Measurements from ENCODE around the gene CD160.
A peak's percentile ranks its signal among the peaks of the same experiment; 100 is the strongest.

Gene CD160

DNA sequence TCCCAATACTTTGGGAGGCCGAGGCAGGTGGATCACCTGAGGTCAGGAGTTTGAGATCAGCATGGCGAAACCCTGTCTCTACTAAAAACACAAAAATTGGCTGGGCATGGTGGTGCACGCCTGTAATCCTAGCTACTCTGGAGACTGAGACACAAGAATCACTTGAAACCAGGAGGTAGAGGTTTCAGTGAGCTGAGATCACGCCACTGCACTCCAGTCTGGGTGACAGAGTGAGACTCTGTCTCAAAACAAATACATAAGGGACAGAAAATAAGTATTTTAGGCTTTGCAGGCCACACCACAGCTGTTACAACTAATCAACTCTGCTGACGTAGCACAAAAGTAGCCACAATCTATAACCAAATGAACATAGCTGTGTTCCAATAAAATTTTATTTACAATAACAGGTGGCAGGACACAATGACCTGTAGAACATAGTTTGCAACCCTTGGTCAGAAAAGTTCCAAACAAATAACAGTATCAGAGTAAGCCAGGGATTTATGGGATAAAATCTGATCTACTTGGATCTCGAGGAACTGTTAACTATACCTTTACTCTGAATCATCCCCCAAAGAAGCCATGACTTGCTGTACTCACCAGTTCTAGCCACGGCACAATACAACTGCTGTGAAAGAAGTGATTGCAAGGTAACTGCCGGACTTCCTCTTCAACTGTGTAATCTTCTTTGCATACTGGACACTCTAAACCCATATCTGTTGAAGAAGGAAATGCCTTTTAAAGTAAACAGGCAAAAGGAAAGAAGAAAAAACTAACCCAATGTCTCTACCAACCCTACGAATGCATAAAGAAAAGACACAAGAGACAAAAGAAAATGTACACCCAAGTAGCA, 28.3 kb downstream of the CD160 start:
- H3K4me3 ChIP-seq (ENCODE audit: low read depth, low read length) = no peak overlapping the region
- in situ Hi-C loops (cut with HindIII; ENCODE audit: low sequenced_read_pairs) = no loop called here
- TF ChIP-seq CTCF (IDR thresholded peaks at IDR 0.05; ENCODE audit: low read depth, low read length, missing control alignments) = no peak
- no peak for DNase-seq (ENCODE audit: low read depth)

DNA sequence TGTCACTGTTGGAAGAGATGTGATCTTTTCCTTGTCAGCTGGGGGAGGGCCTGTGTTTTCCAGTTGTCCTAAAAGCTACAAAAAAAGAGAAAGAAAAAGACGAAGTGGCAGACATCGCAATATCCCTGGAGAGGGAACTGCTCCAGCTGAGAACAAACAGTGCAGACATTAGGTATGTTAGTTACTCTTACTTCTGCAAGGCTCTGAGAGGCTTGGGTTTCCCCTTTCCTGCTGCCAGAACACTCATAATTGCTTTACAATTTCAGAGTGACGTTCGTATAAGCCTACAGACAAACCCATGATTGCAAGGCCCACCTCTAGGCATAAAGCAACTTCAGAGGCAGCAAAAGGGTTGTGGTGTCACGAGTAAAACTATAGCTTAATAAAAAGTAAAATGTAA, 31.1 kb downstream of the CD160 start:
- no peak overlapping the region for H3K4me3 ChIP-seq (ENCODE audit: low read depth, low read length)
- DNase-seq (ENCODE audit: low read depth) = no peak
- in situ Hi-C loops (cut with HindIII; ENCODE audit: low sequenced_read_pairs) = no loop called here
- no peak for TF ChIP-seq CTCF (IDR thresholded peaks at IDR 0.05; ENCODE audit: low read depth, low read length, missing control alignments)

DNA sequence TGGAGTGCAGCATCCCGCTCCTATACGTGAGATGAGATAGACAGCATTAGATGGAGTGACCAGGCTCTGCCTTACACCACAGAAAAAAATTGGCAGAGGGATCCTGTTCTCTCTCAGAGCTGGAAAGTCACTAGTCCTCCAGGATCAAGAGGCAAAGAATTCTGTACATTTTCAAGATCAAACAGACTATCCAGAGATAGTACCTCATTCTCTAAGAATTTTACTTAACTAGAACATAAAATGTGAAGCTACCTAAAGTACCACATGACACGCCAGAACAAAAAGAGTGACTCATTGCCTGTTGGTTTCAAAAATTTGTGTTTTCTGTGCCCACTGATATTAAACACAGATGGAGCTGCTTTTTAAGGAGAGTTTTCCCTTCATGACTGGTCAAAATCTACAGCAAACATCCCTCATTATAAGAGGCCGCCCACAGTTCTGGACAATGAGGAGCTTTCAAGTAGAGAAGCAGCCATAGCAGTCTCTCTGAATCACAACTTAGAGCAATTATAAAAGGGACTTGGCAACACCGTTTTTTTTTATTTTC, 32.3 kb downstream of the CD160 start:
- peak; percentile 92 for DNase-seq (ENCODE audit: low read depth)
- no peak overlapping the region for H3K4me3 ChIP-seq (ENCODE audit: low read depth, low read length)
- in situ Hi-C loops (cut with HindIII; ENCODE audit: low sequenced_read_pairs) = no loop called here

DNA sequence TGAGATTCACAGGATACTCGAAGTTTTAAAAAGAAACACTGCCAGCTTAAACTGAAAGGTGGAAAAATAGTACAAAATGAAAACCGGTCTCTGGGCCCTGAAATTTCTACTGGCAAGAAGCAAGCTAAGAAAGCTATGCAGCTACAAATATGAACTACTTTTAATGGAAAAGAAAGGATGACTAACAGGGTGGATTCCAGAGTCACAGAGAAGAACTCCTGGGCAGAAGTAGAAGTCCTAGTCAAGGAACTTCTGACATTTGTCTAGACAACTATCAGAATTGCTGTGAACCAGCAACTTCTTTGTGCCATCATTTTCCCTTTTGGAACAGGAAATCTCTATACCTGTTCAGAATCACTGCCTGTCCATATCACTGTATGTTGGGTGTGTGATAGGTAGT, 38.1 kb downstream of the CD160 start:
- in situ Hi-C loops (cut with HindIII; ENCODE audit: low sequenced_read_pairs) = no loop called here
- no peak for TF ChIP-seq CTCF (IDR thresholded peaks at IDR 0.05; ENCODE audit: low read depth, low read length, missing control alignments)
- DNase-seq (ENCODE audit: low read depth) = no peak
- H3K4me3 ChIP-seq (ENCODE audit: low read depth, low read length) = no peak overlapping the region

More for the DNA sequence above, 32.3 kb downstream of the CD160 start:
- no peak for TF ChIP-seq CTCF (IDR thresholded peaks at IDR 0.05; ENCODE audit: low read depth, low read length, missing control alignments)

DNA sequence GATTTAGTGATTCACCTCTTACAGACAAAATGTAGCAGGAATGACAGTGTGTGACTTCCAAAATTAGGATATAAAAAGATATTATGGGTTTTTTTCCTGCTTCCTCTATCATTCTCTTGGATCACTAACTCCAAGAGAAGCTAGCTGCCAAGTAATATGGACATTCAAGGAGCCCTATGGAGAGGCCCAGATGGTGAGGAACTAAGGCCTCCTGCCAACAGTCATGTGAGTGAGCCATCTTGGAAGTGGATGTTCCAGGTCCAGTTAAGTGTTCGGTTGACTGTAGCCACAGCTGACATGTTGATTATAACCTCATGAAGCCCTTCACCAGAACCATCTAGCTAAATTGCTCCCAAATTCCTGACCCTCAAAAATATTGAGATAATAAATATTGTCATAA, 38.8 kb downstream of the CD160 start:
- no peak overlapping the region for H3K4me3 ChIP-seq (ENCODE audit: low read depth, low read length)
- TF ChIP-seq CTCF (IDR thresholded peaks at IDR 0.05; ENCODE audit: low read depth, low read length, missing control alignments) = no peak
- in situ Hi-C loops (cut with HindIII; ENCODE audit: low sequenced_read_pairs) = no loop called here
- no peak for DNase-seq (ENCODE audit: low read depth)

- DNase-seq (ENCODE audit: low read depth) = no peak
- no peak overlapping the region for H3K4me3 ChIP-seq (ENCODE audit: low read depth, low read length)
- in situ Hi-C loops (cut with HindIII; ENCODE audit: low sequenced_read_pairs) = no loop called here
- TF ChIP-seq CTCF (IDR thresholded peaks at IDR 0.05; ENCODE audit: low read depth, low read length, missing control alignments) = no peak
These were observed 39.3 kb downstream of the CD160 start for GRCh38 chr1:145758575-145758974.

Measured in astrocyte of the cerebellum (primary cell).